GM12878 (cell line): ENCODE results near the gene LRRC3. TPM values are rescaled to one million over a fixed set of nuclear protein-coding genes. Genes with fewer than 3 reads are reported as not detected.
A peak's percentile ranks its signal among the peaks of the same experiment; 100 is the strongest.
"Not testable (repeated sequence)": the region's sequence is repeated elsewhere in the genome, so short reads cannot be mapped to it uniquely, and the experiment has no call there.

Experiments
- ATAC-seq: fragments of 200-7000 bp; cut with Tn5 transposase; 3 replicates; pipeline ENCODE4 v1.9.1; 2020; ENCODE audit warnings: mild to moderate bottlenecking, moderate library complexity
- BruUV-seq: library from RNA; stranded (reverse); fragments of 400-500 nt; replicated peaks from 2 replicates; lab custom pipeline; 2021; lab: Mats Ljungman, UMichigan
- CTCF ChIA-PET: fragments of 300-600 bp; sonication (Branson Sonifier 250); formaldehyde crosslinking; extraction: SDS; loops from one replicate; lab custom pipeline; 2021; ENCODE audit warnings: inconsistent platforms; lab: Yijun Ruan, JAX
- POLR2A ChIA-PET: fragments of 350-600 bp; formaldehyde crosslinking; extraction: SDS; loops from one replicate; lab custom pipeline; 2021; ENCODE audit warnings: inconsistent platforms; lab: Charles Lee
- RAD21 ChIA-PET: fragments of 300-600 bp; sonication (Branson Sonifier 250); formaldehyde crosslinking; loops from one replicate; lab custom pipeline; 2023; ENCODE audit warnings: antibody characterized with exemption; ENCODE audit not compliant: unreplicated experiment; lab: Charles Lee
- SMC1A ChIA-PET: fragments of 300-600 bp; sonication (Branson Sonifier 250); formaldehyde crosslinking; loops from one replicate; lab custom pipeline; 2023; ENCODE audit not compliant: unreplicated experiment, uncharacterized antibody; lab: Charles Lee
- DNase-seq: peaks from one replicate; pipeline ENCODE4 v3.0.0-alpha.2; 2011; ENCODE audit warnings: low read depth, low spot score
- FAIRE-seq: peaks from 3 replicates; lab custom pipeline; 2011; peaks lifted over from hg19 to GRCh38; lab: Jason Lieb, UNC
- H2AFZ ChIP-seq: 2 replicates; pipeline ENCODE4 v1.6.0; 2011; ENCODE audit warnings: low read depth, low read length, control low read depth; ENCODE audit not compliant: control insufficient read depth
- H3K27ac ChIP-seq: 2 replicates; pipeline ENCODE4 v1.5.1; 2011; ENCODE audit warnings: control low read depth; ENCODE audit not compliant: control insufficient read depth, insufficient read depth
- H3K27me3 ChIP-seq, 2 experiments: replicated peaks in 1 of 2; 2 replicates each; pipeline versions ENCODE4 v1.6.0 to v1.6.1; 2011; ENCODE audit warnings: low read length in 1 of 2; ENCODE audit not compliant: control insufficient read depth in 2 of 2, insufficient read depth in 2 of 2
- H3K36me3 ChIP-seq, 2 experiments: 2 replicates each; pipeline ENCODE4 v1.5.1; 2011; ENCODE audit warnings: low read length in 1 of 2; ENCODE audit not compliant: control insufficient read depth in 2 of 2, insufficient read depth in 2 of 2
- H3K4me1 ChIP-seq: 2 replicates; pipeline ENCODE4 v1.6.1; 2011; ENCODE audit warnings: mild to moderate bottlenecking, low read length, moderate library complexity, mixed read lengths; ENCODE audit not compliant: control insufficient read depth, insufficient read depth
- H3K4me2 ChIP-seq: 2 replicates; pipeline ENCODE4 v1.6.0; 2011; ENCODE audit warnings: control low read depth; ENCODE audit not compliant: control insufficient read depth, insufficient read depth
- H3K4me3 ChIP-seq: fragments of 200-600 bp; sonication (generic); 2 replicates; pipeline ENCODE4 v1.5.1; 2016
- H3K79me2 ChIP-seq: 2 replicates; pipeline ENCODE4 v1.6.0; 2011; ENCODE audit warnings: low read length; ENCODE audit not compliant: control insufficient read depth, insufficient read depth
- H3K9ac ChIP-seq: 2 replicates; pipeline ENCODE4 v1.8.0; 2011; ENCODE audit warnings: low read length, control low read depth, mixed read lengths; ENCODE audit not compliant: control insufficient read depth, insufficient read depth
- H3K9me3 ChIP-seq: replicated peaks from 3 replicates; pipeline ENCODE4 v1.5.1; 2011; ENCODE audit warnings: mild to moderate bottlenecking, low read length; ENCODE audit not compliant: control insufficient read depth, insufficient read depth
- H4K20me1 ChIP-seq: 2 replicates; pipeline ENCODE4 v1.6.0; 2011; ENCODE audit not compliant: control insufficient read depth, insufficient read depth
- CTCF ChIP-seq, 3 experiments: IDR thresholded peaks in 2 of 3; conservative IDR thresholded peaks in 1 of 3; 2 replicates each; pipeline ENCODE4 v1.5.1; 2011; ENCODE audit warnings: low read depth in 3 of 3, low read length in 3 of 3, mild to moderate bottlenecking in 3 of 3, control low read depth in 2 of 3, moderate library complexity in 2 of 3, inconsistent platforms in 1 of 3, mixed read lengths in 1 of 3; ENCODE audit not compliant: control insufficient read depth in 2 of 3, insufficient read depth in 1 of 3; ENCODE audit errors: extremely low read depth in 1 of 3
- RAD21 ChIP-seq: IDR thresholded peaks from 2 replicates; pipeline ENCODE4 v1.6.1; 2011; ENCODE audit warnings: mild to moderate bottlenecking, low read depth, low read length, moderate library complexity; ENCODE audit not compliant: insufficient read depth
- REST ChIP-seq: IDR thresholded peaks from 2 replicates; pipeline ENCODE4 v1.6.1; 2012; ENCODE audit warnings: mild to moderate bottlenecking, low read depth, low read length
- SMC3 ChIP-seq: IDR thresholded peaks from 2 replicates; pipeline ENCODE4 v1.6.1; 2011; ENCODE audit warnings: low read length, improper control_type of control experiment, borderline replicate concordance
- WGBS: methylation state at CpG from one replicate; pipeline ENCODE4 v1.1.6; 2016; ENCODE audit warnings: low lambda C conversion rate; ENCODE audit not compliant: insufficient replicate concordance, insufficient coverage; ENCODE audit errors: missing lambda C conversion rate; 5-methylcytosine and 5-hydroxymethylcytosine counted together
- in situ Hi-C: fragments of 300-500 bp; cut with MboI; formaldehyde crosslinking; loops from 9 replicates; pipeline ENCODE4 v1.14.3; 2018; ENCODE audit warnings: mixed read lengths
- intact Hi-C: fragments of 100-400 bp; cut with micrococcal nuclease; formaldehyde crosslinking; loops from one replicate; pipeline ENCODE4 v1.14.2; 2022; ENCODE audit not compliant: unreplicated experiment
- polyA plus RNA-seq, 11 experiments: library from polyadenylated mRNA; depleted of rRNA in 4 of 11; unstranded in 6 of 11; stranded (reverse) in 5 of 11; fragments of >200 nt; fragmentation: Nextera tagmentation in 4 of 11; fragmentation: Illumina TruSeq in 1 of 11; extraction: Ambion mirVana in 4 of 11; extraction: Trizol in 1 of 11; gene quantifications; 1 replicate in 1 of 11; 2 replicates in 10 of 11; pipeline versions ENCODE4 v1.2.1 to v1.2.3, GENCODE V29; 2011 to 2016; ENCODE audit warnings: inconsistent platforms in 2 of 11, missing spikeins in 2 of 11, low read depth in 1 of 11
- total RNA-seq, 4 experiments: library from RNA; depleted of rRNA in 3 of 4; stranded (reverse); fragments of >200 nt in 3 of 4; fragmentation: Illumina TruSeq in 1 of 4; extraction: Trizol in 1 of 4; gene quantifications; 2 replicates each; pipeline versions ENCODE4 v1.2.1 to v1.2.3, GENCODE V29; 2013 to 2021

Gene LRRC3
- total and polyA plus RNA-seq, 10 of the 15 experiments (the other 5 are each of a cell fraction or from before 2014, with no cell fraction given): 0.02 to 0.31 (median 0.09) TPM; not detected in 1

DNA sequence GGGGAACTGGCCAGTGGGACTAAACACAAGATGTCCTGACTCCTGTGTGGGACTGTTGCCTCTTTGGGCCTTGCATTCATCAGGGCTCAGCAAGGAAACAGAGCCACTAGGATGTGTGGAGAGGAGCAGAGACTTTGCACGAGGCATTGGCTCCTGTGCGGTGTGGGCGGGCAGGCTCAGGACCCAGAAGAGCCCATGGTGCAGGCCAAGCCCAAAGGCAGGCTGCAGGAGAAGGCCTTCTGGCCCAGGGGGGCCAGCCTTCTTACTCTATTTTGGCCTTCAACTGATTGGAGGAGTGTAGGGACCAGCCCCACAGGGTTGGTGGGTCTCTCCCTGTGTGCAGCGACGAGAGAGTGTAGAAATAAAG is 23.5 kb downstream of the LRRC3 start (continued):
- TF ChIP-seq REST: no peak

DNA sequence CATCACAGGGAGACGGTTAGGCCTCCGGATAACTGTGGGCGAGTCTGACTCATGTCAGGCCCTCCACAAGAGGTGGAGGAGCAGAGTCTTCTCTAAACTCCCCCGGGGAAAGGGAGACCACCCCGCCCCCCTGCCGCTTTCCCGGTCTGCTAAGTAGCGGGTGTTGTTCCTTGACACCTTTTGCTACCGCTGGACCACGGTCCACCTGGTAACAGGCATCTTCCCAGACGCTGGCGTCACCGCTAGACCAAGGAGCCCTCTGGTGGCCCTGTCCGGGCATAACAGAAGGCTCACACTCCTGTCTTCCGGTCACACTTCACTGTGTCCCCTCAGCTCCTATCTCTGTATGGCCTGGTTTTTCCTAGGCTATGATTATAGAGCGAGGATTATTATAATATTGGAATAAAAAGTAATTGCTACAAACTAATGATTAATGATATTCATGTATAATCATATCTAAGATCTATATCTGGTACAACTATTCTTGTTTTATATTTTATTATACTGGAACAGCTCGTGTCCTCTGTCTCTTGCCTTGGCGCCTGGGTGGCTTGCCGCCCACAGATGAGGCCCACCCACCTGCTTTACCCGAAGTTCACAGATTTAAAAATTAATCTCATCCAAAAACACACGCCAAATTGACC is 24.4 kb downstream of the LRRC3 start:
- H4K20me1 ChIP-seq, H3K9ac ChIP-seq, intact Hi-C loops, DNase-seq, in situ Hi-C loops, H3K4me3 ChIP-seq, BruUV-seq, H3K4me1 ChIP-seq, H3K9me3 ChIP-seq, POLR2A ChIA-PET, H3K79me2 ChIP-seq, H3K4me2 ChIP-seq, H2AFZ ChIP-seq, H3K27ac ChIP-seq, H3K36me3 ChIP-seq, H3K27me3 ChIP-seq, FAIRE-seq: not testable (repeated sequence)
- CTCF ChIA-PET: interaction anchor here (0.5 to 2.2 kb wide), 7 partner anchors 9 to 830 kb away, joined by 3 to 14 read pairs (median 4); no protein-coding TSS in a partner anchor
- SMC1A ChIA-PET: interaction anchor here (0.8 to 1.7 kb wide), 2 partner anchors 175 to 314 kb away, joined by 3 read pairs; no protein-coding TSS in a partner anchor
- TF ChIP-seq RAD21 (peak; percentile 59), SMC3 (peak; percentile 41; the same call in 1 of the 2 replicates), CTCF (IDR thresholded peaks at IDR 0.05 in 2 of 3, conservative IDR thresholded peaks at IDR 0.05 in 1 of 3; ENCODE audit: control insufficient read depth in 2 of 3, extremely low read depth in 1 of 3, insufficient read depth in 1 of 3, low read depth in 3 of 3, low read length in 3 of 3) (peak; percentile 41 to 64 (median 49))
- RAD21 ChIA-PET: interaction anchor here (0.9 to 1.0 kb wide), 3 partner anchors 140 to 314 kb away, joined by 3 to 4 read pairs (median 3); partner anchors contain the start of gene CFAP410
- peak; percentile 54; the same call in 2 of the 3 replicates for ATAC-seq
- 20% methylated on average over 21 of the region's 21 CpGs for WGBS
